ENCODE measurements around the gene RDH16.
A peak's percentile ranks its signal among the peaks of the same experiment; 100 is the strongest.
"Not testable (repeated sequence)": the region's sequence is repeated elsewhere in the genome, so short reads cannot be mapped to it uniquely, and the experiment has no call there.

RDH16 gene

DNA sequence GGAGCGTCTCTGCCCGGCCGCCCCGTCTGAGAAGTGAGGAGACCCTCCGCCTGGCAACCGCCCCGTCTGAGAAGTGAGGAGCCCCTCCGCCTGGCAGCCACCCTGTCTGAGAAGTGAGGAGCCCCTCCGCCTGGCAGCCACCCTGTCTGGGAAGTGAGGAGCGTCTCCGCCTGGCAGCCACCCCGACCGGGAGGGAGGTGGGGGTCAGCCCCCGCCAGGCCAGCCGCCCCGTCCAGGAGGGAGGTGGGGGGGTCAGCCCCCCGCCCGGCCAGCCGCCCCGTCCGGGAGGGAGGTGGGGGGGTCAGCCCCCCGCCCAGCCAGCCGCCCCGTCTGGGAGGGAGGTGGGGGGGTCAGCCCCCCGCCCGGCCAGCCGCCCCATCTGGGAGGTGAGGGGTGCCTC is 6.1 kb upstream of the RDH16 start:
- DNase-seq (ENCODE audit: low spot score); in situ Hi-C loops (cut with MboI; ENCODE audit: low sequenced_read_pairs, unreplicated experiment): not testable (repeated sequence)

DNA sequence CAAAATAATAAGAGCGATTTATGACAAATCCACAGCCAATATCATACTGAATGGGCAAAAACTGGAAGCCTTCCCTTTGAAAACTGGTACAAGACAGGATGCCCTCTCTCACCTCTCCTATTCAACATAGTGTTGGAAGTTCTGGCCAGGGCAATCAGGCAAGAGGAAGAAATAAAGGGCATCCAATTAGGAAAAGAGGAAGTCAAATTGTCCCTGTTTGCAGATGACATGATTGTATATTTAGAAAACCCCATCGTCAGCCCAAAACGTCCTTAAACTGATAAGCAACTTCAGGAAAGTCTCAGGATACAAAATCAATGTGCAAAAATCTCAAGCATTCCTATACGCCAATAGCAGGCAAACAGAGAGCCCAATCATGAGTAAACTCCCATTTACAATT is 4.8 kb upstream of the RDH16 start:
- DNase-seq (ENCODE audit: low spot score); in situ Hi-C loops (cut with MboI; ENCODE audit: low sequenced_read_pairs, unreplicated experiment): not testable (repeated sequence)

DNA sequence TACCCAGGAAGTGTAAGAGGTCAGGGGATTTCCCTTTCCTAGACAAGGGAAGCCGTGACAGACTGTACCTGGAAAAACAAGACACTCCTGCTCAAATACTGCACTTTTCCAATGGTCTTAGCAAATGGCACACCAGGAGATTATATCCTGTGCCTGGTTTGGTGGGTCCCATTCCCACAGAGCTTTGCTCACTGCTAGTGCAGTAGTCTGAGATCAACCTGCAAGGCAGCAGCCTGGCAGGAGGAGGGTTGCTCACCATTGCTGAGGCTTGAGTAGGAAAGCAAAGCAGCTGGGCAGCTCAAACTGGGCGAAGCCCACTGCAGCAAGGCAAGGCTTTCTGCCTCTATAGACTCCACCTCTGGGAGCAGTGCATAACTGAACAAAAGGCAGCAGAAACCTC is 1.0 kb upstream of the RDH16 start:
- in situ Hi-C loops (cut with MboI; ENCODE audit: low sequenced_read_pairs, unreplicated experiment), result no loop called here
- no peak for TF ChIP-seq CTCF (IDR thresholded peaks at IDR 0.05; ENCODE audit: borderline replicate concordance, control extremely low read depth, extremely low read depth, insufficient read depth, missing control alignments)
- DNase-seq (ENCODE audit: low spot score), result no peak

- in situ Hi-C loops (cut with MboI; ENCODE audit: low sequenced_read_pairs, unreplicated experiment), result no loop called here
- no peak for DNase-seq (ENCODE audit: low spot score)
- TF ChIP-seq CTCF (IDR thresholded peaks at IDR 0.05; ENCODE audit: borderline replicate concordance, control extremely low read depth, extremely low read depth, insufficient read depth, missing control alignments), result no peak
Measured at GRCh38 chr12:56955631-56956256, 1.7 kb downstream of the RDH16 start.

GRCh38 chr12:56954958-56955355 is 2.5 kb downstream of the RDH16 start:
- DNase-seq (ENCODE audit: low spot score), result peak; percentile 3
- in situ Hi-C loops (cut with MboI; ENCODE audit: low sequenced_read_pairs, unreplicated experiment), result no loop called here
- TF ChIP-seq CTCF (IDR thresholded peaks at IDR 0.05; ENCODE audit: borderline replicate concordance, control extremely low read depth, extremely low read depth, insufficient read depth, missing control alignments), result no peak

- TF ChIP-seq CTCF (IDR thresholded peaks at IDR 0.05; ENCODE audit: borderline replicate concordance, control extremely low read depth, extremely low read depth, insufficient read depth, missing control alignments), result no peak
- in situ Hi-C loops (cut with MboI; ENCODE audit: low sequenced_read_pairs, unreplicated experiment), result no loop called here
- DNase-seq (ENCODE audit: low spot score), result no peak
Measured at GRCh38 chr12:56954057-56954957, 3.1 kb downstream of the RDH16 start.

GRCh38 chr12:56953314-56953713 is 4.1 kb downstream of the RDH16 start:
- no peak for DNase-seq (ENCODE audit: low spot score)
- in situ Hi-C loops (cut with MboI; ENCODE audit: low sequenced_read_pairs, unreplicated experiment), result no loop called here

More at GRCh38 chr12:56953314-56953713, 4.1 kb downstream of the RDH16 start:
- TF ChIP-seq CTCF (IDR thresholded peaks at IDR 0.05; ENCODE audit: borderline replicate concordance, control extremely low read depth, extremely low read depth, insufficient read depth, missing control alignments), result no peak

All from GM13976 (cell line).